Measurements from ENCODE around the gene MID1.

DNA sequence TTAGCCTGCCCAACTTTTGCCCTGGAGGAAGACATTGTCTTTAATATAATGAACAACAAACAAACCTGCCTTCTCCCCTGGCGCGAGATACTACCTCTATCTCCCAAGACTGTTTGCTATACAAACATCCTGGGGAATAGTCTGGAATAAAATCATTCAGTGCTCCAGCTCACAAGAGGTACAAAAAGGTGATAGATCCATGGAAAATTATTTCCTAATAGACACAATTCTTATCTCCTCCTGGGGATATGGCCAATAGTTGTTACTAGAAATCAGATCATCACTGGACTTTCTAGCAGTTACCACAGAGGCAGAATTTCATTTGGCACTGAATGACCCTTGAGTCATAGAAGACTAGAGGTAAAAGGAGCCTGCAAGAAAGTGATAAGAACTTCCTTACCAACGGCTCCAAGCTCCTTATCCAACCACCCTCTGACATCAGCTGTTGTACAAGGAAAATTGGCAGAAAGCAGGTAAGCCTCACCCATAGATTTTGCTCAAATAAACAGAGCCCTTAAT lies 38.1 kb downstream of the MID1 start:
- TF ChIP-seq, protein P1, sequence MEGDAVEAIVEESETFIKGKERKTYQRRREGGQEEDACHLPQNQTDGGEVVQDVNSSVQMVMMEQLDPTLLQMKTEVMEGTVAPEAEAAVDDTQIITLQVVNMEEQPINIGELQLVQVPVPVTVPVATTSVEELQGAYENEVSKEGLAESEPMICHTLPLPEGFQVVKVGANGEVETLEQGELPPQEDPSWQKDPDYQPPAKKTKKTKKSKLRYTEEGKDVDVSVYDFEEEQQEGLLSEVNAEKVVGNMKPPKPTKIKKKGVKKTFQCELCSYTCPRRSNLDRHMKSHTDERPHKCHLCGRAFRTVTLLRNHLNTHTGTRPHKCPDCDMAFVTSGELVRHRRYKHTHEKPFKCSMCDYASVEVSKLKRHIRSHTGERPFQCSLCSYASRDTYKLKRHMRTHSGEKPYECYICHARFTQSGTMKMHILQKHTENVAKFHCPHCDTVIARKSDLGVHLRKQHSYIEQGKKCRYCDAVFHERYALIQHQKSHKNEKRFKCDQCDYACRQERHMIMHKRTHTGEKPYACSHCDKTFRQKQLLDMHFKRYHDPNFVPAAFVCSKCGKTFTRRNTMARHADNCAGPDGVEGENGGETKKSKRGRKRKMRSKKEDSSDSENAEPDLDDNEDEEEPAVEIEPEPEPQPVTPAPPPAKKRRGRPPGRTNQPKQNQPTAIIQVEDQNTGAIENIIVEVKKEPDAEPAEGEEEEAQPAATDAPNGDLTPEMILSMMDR (IDR thresholded peaks at IDR 0.05; ENCODE audit: low read depth, low read length): no peak
- no peak for TF ChIP-seq POLR2A (IDR thresholded peaks at IDR 0.05; ENCODE audit: extremely low read depth, insufficient read length)

Measured in NB4 (cell line).